ENCODE measurements around the gene SND1. TPM values are rescaled to one million over a fixed set of nuclear protein-coding genes. Genes with fewer than 3 reads are reported as not detected.

Gene SND1
- total and polyA plus RNA-seq, 2 of the 4 experiments (the other 2 are of a cell fraction): 154 to 294 TPM

DNA sequence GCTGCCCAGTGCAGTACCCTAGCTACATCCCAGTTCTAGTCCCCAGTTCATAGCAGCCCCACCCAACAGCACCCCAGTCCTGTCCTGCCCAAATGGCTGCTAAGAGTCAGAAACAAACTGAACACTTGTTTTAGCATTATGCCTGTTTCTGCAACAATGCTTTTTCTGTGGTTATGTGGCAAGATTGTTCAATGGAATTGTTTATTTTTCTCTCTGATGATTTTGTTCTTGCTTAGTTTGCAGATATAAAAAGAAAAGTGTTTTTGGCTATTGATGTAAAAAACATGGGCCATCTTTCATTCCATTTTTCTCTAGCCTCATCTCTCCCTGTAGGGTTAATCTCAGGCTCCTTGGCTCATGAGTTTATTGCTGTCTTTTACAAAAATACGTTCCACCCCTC lies 336.8 kb downstream of the SND1 start:
- Histone ChIP-seq H4K20me1 (ENCODE audit: insufficient read depth, low read length) (peaks cover 42% of the 10 kb centered on the region), H2BK15ac (ENCODE audit: low read depth, low read length) (no peak overlapping the region), H2BK5ac (ENCODE audit: low read depth, low read length, poor library complexity, severe bottlenecking) (no peak overlapping the region), H3K4me2 (ENCODE audit: low read depth, low read length) (no peak overlapping the region), H3K18ac (ENCODE audit: low read depth, low read length) (no peak overlapping the region), H3K14ac (replicated peaks; ENCODE audit: low read depth, low read length) (no peak overlapping the region), H3K27ac (ENCODE audit: insufficient read depth, low read length) (no peak overlapping the region), H3K27me3 (ENCODE audit: control insufficient read depth, insufficient read depth, low read length) (no peaks in the 10 kb centered on the region), H3K4me1 (ENCODE audit: control insufficient read depth, insufficient read depth, low read length) (peaks cover 9% of the 10 kb centered on the region), H4K5ac (ENCODE audit: low read depth, low read length) (no peak overlapping the region), H3K4me3 (ENCODE audit: insufficient read depth, low read depth, low read length) (no peak overlapping the region), H3K23ac (ENCODE audit: low read depth, low read length) (no peak overlapping the region), H2BK120ac (ENCODE audit: low read depth, low read length) (no peak overlapping the region), H3K56ac (ENCODE audit: extremely low read depth, insufficient read depth, low read length) (no peak overlapping the region), H3K9ac (ENCODE audit: low read depth, low read length) (no peak overlapping the region), H3K79me1 (ENCODE audit: low read depth in 1 of 2, low read length in 2 of 2) (peaks cover 43 to 81% of the 10 kb centered on the region in 2 experiments), H4K91ac (ENCODE audit: insufficient read depth, low read depth, low read length) (no peak overlapping the region), H3K36me3 (ENCODE audit: control insufficient read depth, insufficient read depth, low read length) (peaks cover 12% of the 10 kb centered on the region; the same call in 1 of the 2 replicates), H3K9me3 (ENCODE audit: control insufficient read depth, insufficient read depth, low read length) (no peaks in the 10 kb centered on the region), H2AK5ac (ENCODE audit: low read depth, low read length) (no peak overlapping the region), H2AFZ (replicated peaks; ENCODE audit: low read length, poor library complexity) (no peak overlapping the region), H2AK9ac (replicated peaks; ENCODE audit: low read depth, low read length, poor library complexity) (no peak overlapping the region), H3K4ac (ENCODE audit: low read depth, low read length) (no peak overlapping the region), H4K8ac (ENCODE audit: low read depth in 2 of 2, low read length in 2 of 2) (no peak overlapping the region), H2BK20ac (ENCODE audit: low read depth, low read length) (no peak overlapping the region), H3K9me1 (ENCODE audit: insufficient read depth, low read length) (peaks cover 34% of the 10 kb centered on the region)
- DNase-seq (peak; percentile 19), ATAC-seq (ENCODE audit: low read depth) (peak; percentile 18)
- no TSS peak for BruUV-seq (replicated peaks)
- dilution Hi-C loops (cut with HindIII; ENCODE audit: low sequenced_read_pairs, unreplicated experiment) (no loop called here), intact Hi-C loops (cut with micrococcal nuclease) (no loop called here), in situ Hi-C loops (cut with MboI; ENCODE audit: low sequenced_read_pairs) (no loop called here)
- TF ChIP-seq FOS (IDR thresholded peaks at IDR 0.05; ENCODE audit: low read depth, low read length) (no peak), MAFK (IDR thresholded peaks at IDR 0.05; ENCODE audit: low read depth, low read length) (no peak)
- ChIA-PET POLR2A (ENCODE audit: unreplicated experiment) (no interaction called here), CTCF (no interaction called here)
- WGBS, 2 experiments (ENCODE audit: extremely low coverage in 2 of 2, insufficient read length in 1 of 2): no CpG with 5 or more reads among the region's 1 CpG
